Measurements from ENCODE around the gene LRBA.

LRBA gene

DNA sequence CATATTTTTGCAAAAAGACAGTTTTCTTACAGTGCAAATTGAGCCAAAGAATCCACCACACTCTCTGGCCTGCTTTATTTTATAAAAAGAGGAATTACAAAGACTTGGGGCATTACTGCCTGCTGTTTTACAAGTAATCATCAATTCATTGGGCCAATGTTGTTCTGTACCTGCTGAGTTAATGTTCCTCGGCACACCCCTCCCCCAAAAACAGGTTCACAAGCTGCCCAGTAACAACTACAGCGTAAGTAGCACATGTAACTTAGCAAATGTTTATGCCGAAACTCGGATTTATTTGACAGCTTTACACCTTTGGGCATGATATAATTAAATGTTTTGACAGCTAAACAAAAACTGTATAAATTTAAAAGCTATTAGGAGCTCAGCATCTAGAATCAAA, 647.8 kb downstream of the LRBA start:
- TF ChIP-seq EZH2 (IDR thresholded peaks at IDR 0.05; ENCODE audit: borderline replicate concordance, low read length): no peak
- TF ChIP-seq, protein P1, sequence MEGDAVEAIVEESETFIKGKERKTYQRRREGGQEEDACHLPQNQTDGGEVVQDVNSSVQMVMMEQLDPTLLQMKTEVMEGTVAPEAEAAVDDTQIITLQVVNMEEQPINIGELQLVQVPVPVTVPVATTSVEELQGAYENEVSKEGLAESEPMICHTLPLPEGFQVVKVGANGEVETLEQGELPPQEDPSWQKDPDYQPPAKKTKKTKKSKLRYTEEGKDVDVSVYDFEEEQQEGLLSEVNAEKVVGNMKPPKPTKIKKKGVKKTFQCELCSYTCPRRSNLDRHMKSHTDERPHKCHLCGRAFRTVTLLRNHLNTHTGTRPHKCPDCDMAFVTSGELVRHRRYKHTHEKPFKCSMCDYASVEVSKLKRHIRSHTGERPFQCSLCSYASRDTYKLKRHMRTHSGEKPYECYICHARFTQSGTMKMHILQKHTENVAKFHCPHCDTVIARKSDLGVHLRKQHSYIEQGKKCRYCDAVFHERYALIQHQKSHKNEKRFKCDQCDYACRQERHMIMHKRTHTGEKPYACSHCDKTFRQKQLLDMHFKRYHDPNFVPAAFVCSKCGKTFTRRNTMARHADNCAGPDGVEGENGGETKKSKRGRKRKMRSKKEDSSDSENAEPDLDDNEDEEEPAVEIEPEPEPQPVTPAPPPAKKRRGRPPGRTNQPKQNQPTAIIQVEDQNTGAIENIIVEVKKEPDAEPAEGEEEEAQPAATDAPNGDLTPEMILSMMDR (IDR thresholded peaks at IDR 0.05; ENCODE audit: low read length): no peak

DNA sequence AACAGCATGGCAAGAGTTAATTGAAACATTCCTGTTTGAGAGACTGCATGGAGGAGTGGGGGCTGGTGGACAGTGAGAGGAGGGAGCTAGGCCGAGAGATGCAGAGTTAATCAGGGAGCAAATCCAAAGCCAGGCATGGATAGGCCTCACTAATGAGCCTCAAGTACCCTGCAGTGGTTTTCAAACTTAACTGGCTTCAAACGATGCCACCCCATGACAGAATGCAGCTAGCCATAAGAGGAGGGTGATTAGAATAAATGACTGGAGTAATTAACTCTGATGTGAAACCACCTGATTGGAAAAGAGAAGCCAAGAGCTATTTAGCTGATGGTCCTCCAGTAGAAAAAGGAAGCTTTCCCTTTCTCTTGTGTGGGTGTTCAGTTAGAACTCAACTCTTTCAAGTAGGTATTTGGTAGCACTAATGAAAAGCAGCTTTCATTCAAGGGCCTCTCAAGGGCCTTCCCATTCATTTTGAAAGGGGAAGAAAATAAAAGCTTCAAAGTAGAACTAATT, 648.5 kb downstream of the LRBA start:
- H3K79me2 ChIP-seq (ENCODE audit: insufficient read depth, low read length): no peaks in the 10 kb centered on the region
- no peaks in the 10 kb centered on the region for H3K9me3 ChIP-seq (ENCODE audit: low read length)
- H3K4me1 ChIP-seq (ENCODE audit: insufficient read depth, low read length, severe bottlenecking): no peaks in the 10 kb centered on the region
- no peaks in the 10 kb centered on the region for H3K9me2 ChIP-seq (ENCODE audit: low read depth, low read length)
- no peaks in the 10 kb centered on the region for H3K27me3 ChIP-seq (ENCODE audit: insufficient read depth, low read length)
- TF ChIP-seq, protein P1 (IDR thresholded peaks at IDR 0.05; ENCODE audit: low read length): no peak
- TF ChIP-seq EZH2 (IDR thresholded peaks at IDR 0.05; ENCODE audit: borderline replicate concordance, low read length): no peak
- no peak overlapping the region for H3K9ac ChIP-seq (ENCODE audit: low read length)
- H3F3A ChIP-seq (ENCODE audit: insufficient read depth, low read length): no peaks in the 10 kb centered on the region
- H2AFZ ChIP-seq (ENCODE audit: low read length): no peak overlapping the region
- no peak overlapping the region for H3K4me3 ChIP-seq (ENCODE audit: low read depth, low read length, poor library complexity, severe bottlenecking)
- no peak overlapping the region for H3K4me2 ChIP-seq (ENCODE audit: low read length)
- no peak overlapping the region for H3K27ac ChIP-seq (ENCODE audit: low read depth, low read length, poor library complexity, severe bottlenecking)
- no peaks in the 10 kb centered on the region for H3K36me3 ChIP-seq (ENCODE audit: insufficient read depth, low read length)
- no peaks in the 10 kb centered on the region for H4K20me1 ChIP-seq (ENCODE audit: insufficient read depth, low read length)

More for the DNA sequence above, 647.8 kb downstream of the LRBA start:
- no peaks in the 10 kb centered on the region for H3K4me1 ChIP-seq (ENCODE audit: insufficient read depth, low read length, severe bottlenecking)
- H4K20me1 ChIP-seq (ENCODE audit: insufficient read depth, low read length): no peaks in the 10 kb centered on the region
- no peaks in the 10 kb centered on the region for H3K9me2 ChIP-seq (ENCODE audit: low read depth, low read length)
- H3K4me2 ChIP-seq (ENCODE audit: low read length): no peak overlapping the region
- no peaks in the 10 kb centered on the region for H3K27me3 ChIP-seq (ENCODE audit: insufficient read depth, low read length)
- H3K36me3 ChIP-seq (ENCODE audit: insufficient read depth, low read length): no peaks in the 10 kb centered on the region
- H3K9me3 ChIP-seq (ENCODE audit: low read length): no peaks in the 10 kb centered on the region
- no peaks in the 10 kb centered on the region for H3F3A ChIP-seq (ENCODE audit: insufficient read depth, low read length)
- H3K79me2 ChIP-seq (ENCODE audit: insufficient read depth, low read length): no peaks in the 10 kb centered on the region
- H3K9ac ChIP-seq (ENCODE audit: low read length): no peak overlapping the region
- no peak overlapping the region for H2AFZ ChIP-seq (ENCODE audit: low read length)
- no peak overlapping the region for H3K27ac ChIP-seq (ENCODE audit: low read depth, low read length, poor library complexity, severe bottlenecking)
- no peak overlapping the region for H3K4me3 ChIP-seq (ENCODE audit: low read depth, low read length, poor library complexity, severe bottlenecking)

DNA sequence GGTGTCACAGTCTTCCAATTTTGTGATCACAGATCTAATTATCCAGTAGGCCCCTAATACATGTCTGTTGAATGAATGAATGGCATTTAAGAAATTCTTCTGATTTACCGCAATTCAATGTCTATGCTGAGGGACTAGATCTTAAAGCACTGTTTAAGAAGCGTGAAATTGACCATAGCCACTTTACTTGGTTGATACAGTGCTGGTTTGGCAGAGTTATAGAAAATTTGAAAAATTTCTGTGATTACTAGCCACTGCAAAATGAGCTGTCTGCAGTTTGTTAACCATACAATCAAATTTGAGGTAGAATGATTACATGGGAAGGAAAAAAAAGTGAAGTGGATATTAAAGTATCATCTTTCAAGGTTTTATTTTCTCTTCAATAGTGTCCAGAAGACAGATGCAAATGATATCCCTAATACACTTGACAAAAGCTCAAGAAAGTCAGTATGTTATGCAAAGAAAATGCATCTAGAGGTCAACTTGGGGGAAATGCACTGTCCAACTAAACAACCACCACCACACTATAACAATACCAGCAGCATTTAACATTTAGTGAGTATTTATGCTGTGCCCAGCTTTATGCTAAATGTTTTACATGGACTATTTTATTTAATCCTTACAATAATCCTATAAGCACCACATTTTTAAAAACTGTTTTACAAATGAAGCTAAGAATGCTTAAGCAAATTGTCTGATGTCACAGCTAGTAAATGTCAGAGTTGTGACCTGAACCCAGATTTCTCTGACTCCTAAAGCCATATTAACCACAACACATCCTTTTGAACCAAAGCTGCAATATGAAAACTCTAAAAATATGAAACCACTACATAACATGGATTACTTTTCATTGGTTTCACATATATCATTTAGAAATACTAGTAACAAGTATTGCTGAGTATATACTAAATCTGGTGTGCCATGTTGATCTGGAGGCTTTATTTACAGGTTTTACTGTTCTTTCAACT, 651.1 kb downstream of the LRBA start:
- H3K9ac ChIP-seq (ENCODE audit: low read length): no peak overlapping the region
- no peaks in the 10 kb centered on the region for H3K27me3 ChIP-seq (ENCODE audit: insufficient read depth, low read length)
- H2AFZ ChIP-seq (ENCODE audit: low read length): no peak overlapping the region
- H3K4me1 ChIP-seq (ENCODE audit: insufficient read depth, low read length, severe bottlenecking): no peaks in the 10 kb centered on the region
- H4K20me1 ChIP-seq (ENCODE audit: insufficient read depth, low read length): no peaks in the 10 kb centered on the region
- no peak overlapping the region for H3K4me2 ChIP-seq (ENCODE audit: low read length)
- H3K9me2 ChIP-seq (ENCODE audit: low read depth, low read length): no peaks in the 10 kb centered on the region
- no peaks in the 10 kb centered on the region for H3F3A ChIP-seq (ENCODE audit: insufficient read depth, low read length)
- no peak overlapping the region for H3K27ac ChIP-seq (ENCODE audit: low read depth, low read length, poor library complexity, severe bottlenecking)
- H3K4me3 ChIP-seq (ENCODE audit: low read depth, low read length, poor library complexity, severe bottlenecking): no peak overlapping the region
- TF ChIP-seq, protein P1 (IDR thresholded peaks at IDR 0.05; ENCODE audit: low read length): no peak
- TF ChIP-seq EZH2 (IDR thresholded peaks at IDR 0.05; ENCODE audit: borderline replicate concordance, low read length): no peak
- H3K79me2 ChIP-seq (ENCODE audit: insufficient read depth, low read length): no peaks in the 10 kb centered on the region
- H3K36me3 ChIP-seq (ENCODE audit: insufficient read depth, low read length): no peaks in the 10 kb centered on the region
- H3K9me3 ChIP-seq (ENCODE audit: low read length): no peaks in the 10 kb centered on the region

Measured in OCI-LY1 (cell line).